Ishikawa (cell line): ENCODE results near the gene SLC12A7.

Experiments used
- CEBPB ChIP-seq: IDR thresholded peaks from 2 replicates; pipeline ENCODE4 v1.6.1; 2012
- CREB1 ChIP-seq: IDR thresholded peaks from 2 replicates; pipeline ENCODE4 v1.6.1; 2012; ENCODE audit warnings: low read depth
- EGR1 ChIP-seq: IDR thresholded peaks from 2 replicates; pipeline ENCODE4 v1.6.1; 2012
- EP300 ChIP-seq: IDR thresholded peaks from 2 replicates; pipeline ENCODE4 v1.6.1; 2012; ENCODE audit warnings: borderline replicate concordance
- FOXM1 ChIP-seq: IDR thresholded peaks from 2 replicates; pipeline ENCODE4 v1.6.1; 2012; ENCODE audit warnings: low read depth, borderline replicate concordance
- MAX ChIP-seq: IDR thresholded peaks from 2 replicates; pipeline ENCODE4 v1.6.1; 2012
- NFIC ChIP-seq: IDR thresholded peaks from 2 replicates; pipeline ENCODE4 v1.6.1; 2012
- RAD21 ChIP-seq: IDR thresholded peaks from 2 replicates; pipeline ENCODE4 v1.6.1; 2012; ENCODE audit warnings: low read depth
- REST ChIP-seq: IDR thresholded peaks from 2 replicates; pipeline ENCODE4 v1.6.1; 2012; ENCODE audit warnings: low read depth, mild to moderate bottlenecking
- TAF1 ChIP-seq: IDR thresholded peaks from 2 replicates; pipeline ENCODE4 v1.6.1; 2012; ENCODE audit warnings: low read depth, mild to moderate bottlenecking
- TCF12 ChIP-seq: IDR thresholded peaks from 2 replicates; pipeline ENCODE4 v1.6.1; 2012; ENCODE audit warnings: low read depth
- TEAD4 ChIP-seq: IDR thresholded peaks from 2 replicates; pipeline ENCODE4 v1.6.1; 2012
- USF1 ChIP-seq: IDR thresholded peaks from 2 replicates; pipeline ENCODE4 v1.6.1; 2012
- YY1 ChIP-seq: IDR thresholded peaks from 2 replicates; pipeline ENCODE4 v1.6.1; 2012; ENCODE audit warnings: low read depth
- ZBTB7A ChIP-seq: IDR thresholded peaks from 2 replicates; pipeline ENCODE4 v1.6.1; 2012; ENCODE audit warnings: low read depth

The SLC12A7 gene

GRCh38 chr5:1119312-1119831 is 7.5 kb upstream of the SLC12A7 start:
- TF ChIP-seq EP300 (no peak), MAX (no peak), ZBTB7A (no peak), TEAD4 (no peak)

- no peak; the same call in 1 of the 2 replicates for TF ChIP-seq EGR1
- TF ChIP-seq TCF12: no peak
- no peak for TF ChIP-seq CREB1
- no peak for TF ChIP-seq ZBTB7A
- no peak for TF ChIP-seq EP300
- TF ChIP-seq USF1: no peak
- TF ChIP-seq YY1: no peak
- no peak for TF ChIP-seq TEAD4
- no peak for TF ChIP-seq NFIC
- no peak for TF ChIP-seq RAD21
- TF ChIP-seq CEBPB: no peak
- no peak for TF ChIP-seq REST
- TF ChIP-seq TAF1: no peak
These were observed 6.9 kb upstream of the SLC12A7 start for GRCh38 chr5:1118738-1119137.

- TF ChIP-seq EGR1: no peak
- TF ChIP-seq TEAD4: no peak
- no peak for TF ChIP-seq YY1
These were observed 6.4 kb upstream of the SLC12A7 start for GRCh38 chr5:1118231-1118698.

- TF ChIP-seq TEAD4 (no peak), YY1 (no peak), CEBPB (no peak), NFIC (no peak), MAX (no peak), CREB1 (no peak), USF1 (no peak), TAF1 (no peak), FOXM1 (no peak), RAD21 (no peak), TCF12 (no peak), ZBTB7A (no peak), EP300 (no peak), REST (no peak)
These were observed 5.1 kb upstream of the SLC12A7 start for GRCh38 chr5:1116977-1117376.

- no peak for TF ChIP-seq REST
- no peak for TF ChIP-seq USF1
- no peak for TF ChIP-seq EP300
- TF ChIP-seq EGR1: no peak
- no peak for TF ChIP-seq ZBTB7A
- TF ChIP-seq TEAD4: no peak
- TF ChIP-seq NFIC: no peak
- no peak for TF ChIP-seq YY1
- TF ChIP-seq TCF12: no peak
- no peak for TF ChIP-seq RAD21
- no peak for TF ChIP-seq CREB1
- no peak for TF ChIP-seq FOXM1
- no peak for TF ChIP-seq MAX
- no peak for TF ChIP-seq CEBPB
- no peak for TF ChIP-seq TAF1
These were observed 4.4 kb upstream of the SLC12A7 start for GRCh38 chr5:1116109-1116740.
